CD4-positive, alpha-beta T cell (primary cell): ENCODE measurements around the gene LOXL1. TPM values are rescaled to one million over a fixed set of nuclear protein-coding genes. Genes with fewer than 3 reads are reported as not detected.
A peak's percentile ranks its signal among the peaks of the same experiment; 100 is the strongest.

Source experiments
- ATAC-seq: fragments of 200-7000 bp; cut with Tn5 transposase; one replicate; pipeline ENCODE4 v1.10.0; 2022; ENCODE audit warnings: mild to moderate bottlenecking; ENCODE audit not compliant: poor library complexity
- CTCF ChIA-PET: fragments of 350-600 bp; sonication (Branson Sonifier 250); formaldehyde crosslinking; loops from one replicate; lab custom pipeline; 2021; ENCODE audit warnings: antibody characterized with exemption, inconsistent platforms; lab: Charles Lee
- POLR2A ChIA-PET: fragments of 350-600 bp; sonication (Branson Sonifier 250); formaldehyde crosslinking; loops from one replicate; lab custom pipeline; 2021; ENCODE audit warnings: antibody characterized with exemption, inconsistent platforms; lab: Charles Lee
- DNase-seq, 14 experiments: peaks; one replicate each; pipeline ENCODE4 v3.0.0-alpha.2; 2013 to 2020; ENCODE audit warnings: mixed read lengths in 2 of 14
- H3K27ac ChIP-seq, 2 donors: one replicate each; pipeline versions ENCODE4 v1.5.1 to v1.7.0; 2013; ENCODE audit warnings: low read length in 2 of 2, low read depth in 1 of 2, mild to moderate bottlenecking in 1 of 2
- H3K27me3 ChIP-seq, 2 experiments: 1 replicate in 1 of 2; 2 replicates in 1 of 2; pipeline versions ENCODE4 v1.6.1 to v1.7.0; 2013; ENCODE audit warnings: low read length in 2 of 2, control low read depth in 1 of 2, mild to moderate bottlenecking in 1 of 2, moderate library complexity in 1 of 2; ENCODE audit not compliant: insufficient read depth in 2 of 2, control insufficient read depth in 1 of 2
- H3K36me3 ChIP-seq: one replicate; pipeline ENCODE4 v1.6.1; 2013; ENCODE audit warnings: low read length, control low read depth; ENCODE audit not compliant: insufficient read depth
- H3K4me1 ChIP-seq: one replicate; pipeline ENCODE4 v1.6.1; 2013; ENCODE audit warnings: low read length, control low read depth; ENCODE audit not compliant: insufficient read depth
- H3K4me3 ChIP-seq: one replicate; pipeline ENCODE4 v1.5.1; 2013; ENCODE audit warnings: mild to moderate bottlenecking, low read length, moderate library complexity
- H3K9me3 ChIP-seq, 2 experiments: 1 replicate in 1 of 2; 2 replicates in 1 of 2; pipeline versions ENCODE4 v1.6.1 to v1.7.0; 2013; ENCODE audit warnings: low read length in 2 of 2, mild to moderate bottlenecking in 2 of 2, control low read depth in 1 of 2, moderate library complexity in 1 of 2; ENCODE audit not compliant: control insufficient read depth in 1 of 2, insufficient read depth in 1 of 2
- H3K27ac Mint-ChIP-seq: one replicate; pipeline ENCODE4 v1.8.0; 2020; ENCODE audit warnings: mixed read lengths
- H3K27me3 Mint-ChIP-seq: one replicate; pipeline ENCODE4 v1.8.0; 2021; ENCODE audit warnings: mixed read lengths
- H3K36me3 Mint-ChIP-seq: one replicate; pipeline ENCODE4 v1.8.0; 2021; ENCODE audit warnings: low read depth, mixed read lengths
- H3K4me1 Mint-ChIP-seq: one replicate; pipeline ENCODE4 v1.8.0; 2021; ENCODE audit warnings: low read depth, mixed read lengths
- H3K4me3 Mint-ChIP-seq: one replicate; pipeline ENCODE4 v1.8.0; 2020; ENCODE audit warnings: mild to moderate bottlenecking, mixed read lengths
- H3K9me3 Mint-ChIP-seq: one replicate; pipeline ENCODE4 v1.8.0; 2020; ENCODE audit warnings: mixed read lengths
- intact Hi-C, 2 experiments: fragments of 100-400 bp; cut with DNase I in 1 of 2; cut with micrococcal nuclease in 1 of 2; formaldehyde crosslinking; loops; one replicate each; pipeline versions ENCODE4 v1.15.1 to v1.9.0; 2023 to 2025; cut with DNase I, micrococcal nuclease
- total RNA-seq, 174 experiments: library from RNA in 2 of 174; stranded (reverse) in 2 of 174; gene quantifications; one replicate each; pipeline ENCODE4 v1.2.3 and lab custom pipeline; 2021 to 2026
- TF ChIP-seq, protein P1 (sequence below): fragments of 200-600 bp; IDR thresholded peaks from one replicate; pipeline ENCODE4 v1.8.0; 2022; ENCODE audit warnings: antibody characterized with exemption, mild to moderate bottlenecking

LOXL1 gene
- total RNA-seq, 2 experiments from 2014 or later: 3.0 to 3.5 TPM

DNA sequence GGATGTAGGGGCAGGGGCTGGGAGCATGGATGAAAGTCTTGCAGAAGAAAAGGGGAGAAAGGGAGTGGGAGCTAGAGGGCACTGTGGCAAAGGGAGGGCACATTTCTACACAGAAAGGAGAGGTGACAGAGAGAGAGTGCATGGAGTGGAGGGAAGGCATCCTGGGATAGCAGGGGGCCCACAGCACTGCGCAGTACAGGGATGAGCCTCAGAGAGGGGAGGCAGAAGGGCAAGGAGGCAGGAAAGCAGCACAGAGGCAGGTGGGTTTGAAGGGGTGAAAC, 60.5 kb downstream of the LOXL1 start:
- Mint-ChIP-seq H3K27me3 (no peaks in the 10 kb centered on the region), H3K27ac (no peak overlapping the region), H3K9me3 (no peaks in the 10 kb centered on the region), H3K4me1 (peaks cover 21% of the 10 kb centered on the region), H3K36me3 (peaks cover 31% of the 10 kb centered on the region), H3K4me3 (no peak overlapping the region)
- intact Hi-C loops: no loop called here
- TF ChIP-seq, protein P1, sequence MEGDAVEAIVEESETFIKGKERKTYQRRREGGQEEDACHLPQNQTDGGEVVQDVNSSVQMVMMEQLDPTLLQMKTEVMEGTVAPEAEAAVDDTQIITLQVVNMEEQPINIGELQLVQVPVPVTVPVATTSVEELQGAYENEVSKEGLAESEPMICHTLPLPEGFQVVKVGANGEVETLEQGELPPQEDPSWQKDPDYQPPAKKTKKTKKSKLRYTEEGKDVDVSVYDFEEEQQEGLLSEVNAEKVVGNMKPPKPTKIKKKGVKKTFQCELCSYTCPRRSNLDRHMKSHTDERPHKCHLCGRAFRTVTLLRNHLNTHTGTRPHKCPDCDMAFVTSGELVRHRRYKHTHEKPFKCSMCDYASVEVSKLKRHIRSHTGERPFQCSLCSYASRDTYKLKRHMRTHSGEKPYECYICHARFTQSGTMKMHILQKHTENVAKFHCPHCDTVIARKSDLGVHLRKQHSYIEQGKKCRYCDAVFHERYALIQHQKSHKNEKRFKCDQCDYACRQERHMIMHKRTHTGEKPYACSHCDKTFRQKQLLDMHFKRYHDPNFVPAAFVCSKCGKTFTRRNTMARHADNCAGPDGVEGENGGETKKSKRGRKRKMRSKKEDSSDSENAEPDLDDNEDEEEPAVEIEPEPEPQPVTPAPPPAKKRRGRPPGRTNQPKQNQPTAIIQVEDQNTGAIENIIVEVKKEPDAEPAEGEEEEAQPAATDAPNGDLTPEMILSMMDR: no peak
- H3K36me3 ChIP-seq: peaks cover 6% of the 10 kb centered on the region
- CTCF ChIA-PET: no interaction called here
- no peaks in the 10 kb centered on the region for H3K27me3 ChIP-seq
- no peak overlapping the region for H3K4me3 ChIP-seq
- POLR2A ChIA-PET: no interaction called here
- DNase-seq (no peak), ATAC-seq (no peak)
- H3K4me1 ChIP-seq: peaks cover 36% of the 10 kb centered on the region
- H3K27ac ChIP-seq: no peak overlapping the region
- no peaks in the 10 kb centered on the region for H3K9me3 ChIP-seq

- DNase-seq (no peak), ATAC-seq (no peak)
- intact Hi-C loops: no loop called here
- TF ChIP-seq, protein P1: no peak
- H3K4me3 Mint-ChIP-seq: peak overlapping the region; percentile 30
- H3K4me1 Mint-ChIP-seq: peaks cover 16% of the 10 kb centered on the region
- Histone ChIP-seq H3K36me3 (peaks cover 6% of the 10 kb centered on the region), H3K27ac (no peak overlapping the region), H3K4me1 (peaks cover 33% of the 10 kb centered on the region), H3K9me3 (no peaks in the 10 kb centered on the region), H3K27me3 (no peaks in the 10 kb centered on the region), H3K4me3 (no peak overlapping the region)
- H3K9me3 Mint-ChIP-seq: no peaks in the 10 kb centered on the region
- peaks cover 31% of the 10 kb centered on the region for H3K36me3 Mint-ChIP-seq
- ChIA-PET CTCF (no interaction called here), POLR2A (no interaction called here)
- H3K27me3 Mint-ChIP-seq: no peaks in the 10 kb centered on the region
- no peak overlapping the region for H3K27ac Mint-ChIP-seq
Measured at GRCh38 chr15:73987250-73987649, 61.0 kb downstream of the LOXL1 start.

DNA sequence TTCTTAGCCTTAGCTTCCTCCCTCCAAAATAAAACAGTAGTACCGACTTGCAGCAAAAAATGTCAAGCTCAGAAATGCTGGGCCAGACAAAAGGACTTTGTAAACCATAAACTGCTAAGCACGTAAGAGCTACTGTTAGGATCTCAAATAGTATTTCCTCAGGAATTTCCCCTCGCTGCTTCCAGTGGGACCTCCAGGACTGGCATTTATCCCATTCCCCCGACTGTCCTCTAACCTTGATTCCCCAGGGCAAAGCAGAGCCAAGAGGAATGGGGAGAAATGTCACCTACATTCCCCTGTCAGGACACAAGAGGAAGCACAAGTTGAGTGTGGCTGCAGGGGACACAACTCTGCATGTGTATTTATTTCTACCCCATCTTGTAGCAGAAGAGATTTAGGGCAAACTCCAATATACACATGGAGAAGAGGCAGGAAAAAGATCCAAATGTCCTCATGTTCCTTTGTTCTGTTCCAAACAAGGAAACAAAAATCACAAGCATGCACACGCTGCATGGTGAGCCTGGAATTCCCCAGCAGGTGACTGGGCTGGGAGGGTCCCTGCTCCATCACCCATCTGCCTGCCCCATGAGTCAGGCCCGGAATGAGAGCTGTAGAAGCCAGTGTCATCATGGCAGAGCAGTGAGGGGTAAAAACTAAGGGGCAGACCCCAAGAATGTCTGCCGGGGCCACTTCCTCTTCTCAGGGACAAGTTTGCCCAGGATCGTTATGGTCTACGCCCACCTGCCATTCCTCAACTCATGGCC, 61.6 kb downstream of the LOXL1 start:
- H3K4me1 ChIP-seq: peaks cover 33% of the 10 kb centered on the region

More for the DNA sequence above, 61.6 kb downstream of the LOXL1 start:
- Histone ChIP-seq H3K27me3 (no peaks in the 10 kb centered on the region), H3K27ac (no peak overlapping the region), H3K9me3 (no peaks in the 10 kb centered on the region), H3K4me3 (no peak overlapping the region), H3K36me3 (peaks cover 6% of the 10 kb centered on the region)
- ChIA-PET CTCF (no interaction called here), POLR2A (no interaction called here)
- DNase-seq: no peak
- TF ChIP-seq, protein P1: no peak
- no peaks in the 10 kb centered on the region for H3K9me3 Mint-ChIP-seq
- peaks cover 31% of the 10 kb centered on the region for H3K36me3 Mint-ChIP-seq
- peaks cover 16% of the 10 kb centered on the region for H3K4me1 Mint-ChIP-seq
- H3K27me3 Mint-ChIP-seq: no peaks in the 10 kb centered on the region
- H3K4me3 Mint-ChIP-seq: no peak overlapping the region
- no peak overlapping the region for H3K27ac Mint-ChIP-seq
- ATAC-seq: no peak
- intact Hi-C loops: no loop called here
